Naive thymus-derived CD4-positive, alpha-beta T cell (primary cell): ENCODE measurements around the gene CYP2J2. TPM values are rescaled to one million over a fixed set of nuclear protein-coding genes. Genes with fewer than 3 reads are reported as not detected.

ENCODE experiments used
- ATAC-seq: fragments of 150-1000 bp; cut with Tn5 transposase; 2 replicates; pipeline ENCODE4 v1.10.0; 2021; ENCODE audit warnings: mild to moderate bottlenecking, moderate library complexity
- CTCF ChIA-PET: fragments of 350-600 bp; sonication (Branson Sonifier 250); formaldehyde crosslinking; loops from one replicate; lab custom pipeline; 2021; ENCODE audit warnings: antibody characterized with exemption; lab: Charles Lee
- POLR2A ChIA-PET: fragments of 350-600 bp; sonication (Branson Sonifier 250); formaldehyde crosslinking; loops from one replicate; lab custom pipeline; 2021; ENCODE audit warnings: antibody characterized with exemption, inconsistent platforms; lab: Charles Lee
- DNase-seq, 9 donors: peaks; one replicate each; pipeline versions ENCODE4 v3.0.0 to v3.0.0-alpha.2; 2020 to 2022; ENCODE audit warnings: mixed read lengths in 1 of 9
- H3K27ac ChIP-seq: one replicate; pipeline ENCODE4 v1.7.0; 2013; ENCODE audit warnings: mild to moderate bottlenecking, low read depth, low read length, moderate library complexity
- H3K27me3 ChIP-seq, 2 donors: one replicate each; pipeline ENCODE4 v1.7.0; 2013; ENCODE audit warnings: low read length in 2 of 2, mild to moderate bottlenecking in 2 of 2, moderate library complexity in 2 of 2; ENCODE audit not compliant: control insufficient read depth in 2 of 2, insufficient read depth in 2 of 2
- H3K36me3 ChIP-seq, 3 experiments: 1 replicate in 2 of 3; 2 replicates in 1 of 3; pipeline ENCODE4 v1.7.0; 2013; ENCODE audit warnings: low read length in 3 of 3, mild to moderate bottlenecking in 3 of 3, moderate library complexity in 1 of 3; ENCODE audit not compliant: insufficient read depth in 3 of 3, control insufficient read depth in 2 of 3
- H3K4me1 ChIP-seq, 2 donors: one replicate each; pipeline ENCODE4 v1.7.0; 2013; ENCODE audit warnings: low read length in 2 of 2, mild to moderate bottlenecking in 2 of 2, moderate library complexity in 1 of 2; ENCODE audit not compliant: control insufficient read depth in 2 of 2, insufficient read depth in 2 of 2
- H3K4me3 ChIP-seq: 2 replicates; pipeline ENCODE4 v1.7.0; 2013; ENCODE audit warnings: mild to moderate bottlenecking, low read length
- H3K9me3 ChIP-seq, 3 experiments: 1 replicate in 2 of 3; 2 replicates in 1 of 3; pipeline ENCODE4 v1.7.0; 2013; ENCODE audit warnings: low read length in 3 of 3; ENCODE audit not compliant: control insufficient read depth in 2 of 3
- H3K27ac Mint-ChIP-seq, 9 donors: one replicate each; pipeline ENCODE4 v1.8.0; 2020 to 2022; ENCODE audit warnings: mixed read lengths in 9 of 9, mild to moderate bottlenecking in 8 of 9, moderate library complexity in 5 of 9, inconsistent platforms in 2 of 9
- H3K27me3 Mint-ChIP-seq, 5 donors: one replicate each; pipeline ENCODE4 v1.8.0; 2021 to 2022; ENCODE audit warnings: mixed read lengths in 5 of 5, mild to moderate bottlenecking in 1 of 5
- H3K36me3 Mint-ChIP-seq, 5 donors: one replicate each; pipeline ENCODE4 v1.8.0; 2020 to 2022; ENCODE audit warnings: mixed read lengths in 5 of 5, mild to moderate bottlenecking in 3 of 5, inconsistent platforms in 1 of 5
- H3K4me1 Mint-ChIP-seq, 7 donors: one replicate each; pipeline ENCODE4 v1.8.0; 2020 to 2022; ENCODE audit warnings: mixed read lengths in 7 of 7, mild to moderate bottlenecking in 3 of 7, inconsistent platforms in 1 of 7
- H3K4me3 Mint-ChIP-seq, 10 donors: one replicate each; pipeline ENCODE4 v1.8.0; 2020 to 2022; ENCODE audit warnings: mild to moderate bottlenecking in 10 of 10, mixed read lengths in 10 of 10, moderate library complexity in 6 of 10, inconsistent platforms in 2 of 10
- H3K9me3 Mint-ChIP-seq, 11 donors: one replicate each; pipeline ENCODE4 v1.8.0; 2020 to 2022; ENCODE audit warnings: mixed read lengths in 11 of 11, mild to moderate bottlenecking in 4 of 11, inconsistent platforms in 1 of 11, moderate library complexity in 1 of 11
- intact Hi-C, 2 donors: fragments of 100-400 bp; cut with micrococcal nuclease; formaldehyde crosslinking; loops; one replicate each; pipeline ENCODE4 v1.15.1; 2023
- polyA plus RNA-seq, 2 donors: library from polyadenylated mRNA; unstranded; fragments of 300-500 nt; fragmentation: Illumina TruSeq; gene quantifications; one replicate each; pipeline ENCODE4 v1.2.3, GENCODE V29; 2021
- total RNA-seq, 6 experiments: library from RNA in 5 of 6; stranded (reverse) in 5 of 6; gene quantifications; 1 replicate in 5 of 6; 2 replicates in 1 of 6; pipeline ENCODE4 v1.2.3 and lab custom pipeline; 2021 to 2026

Gene CYP2J2
- total and polyA plus RNA-seq, 7 experiments from 2014 or later = 0.93 to 4.0 (median 1.1) TPM

- CTCF ChIA-PET = interaction anchor here (1.0 to 1.1 kb wide), 3 partner anchors 42 to 47 kb away, joined by 3 to 5 read pairs (median 3); no protein-coding TSS in a partner anchor
These were observed 24.7 kb downstream of the CYP2J2 start for GRCh38 chr1:59901770-59902388.

GRCh38 chr1:59900640-59901039 is 25.9 kb downstream of the CYP2J2 start:
- POLR2A ChIA-PET = no interaction called here
- Histone ChIP-seq H3K4me1 (no peaks in the 10 kb centered on the region), H3K27me3 (no peaks in the 10 kb centered on the region), H3K9me3 (no peaks in the 10 kb centered on the region), H3K27ac (no peak overlapping the region), H3K4me3 (no peak overlapping the region), H3K36me3 (no peaks in the 10 kb centered on the region)
- Mint-ChIP-seq H3K27ac (no peak overlapping the region), H3K36me3 (peaks cover 0 to 26% (median 9%) of the 10 kb centered on the region in 5 donors), H3K4me1 (peaks cover 0 to 5% (median 4%) of the 10 kb centered on the region in 7 donors), H3K4me3 (no peak overlapping the region), H3K27me3 (peaks cover 0 to 2% (median 0%) of the 10 kb centered on the region in 5 donors), H3K9me3 (no peaks in the 10 kb centered on the region)
- no peak for DNase-seq
- CTCF ChIA-PET = no interaction called here
- no peak for ATAC-seq
- intact Hi-C loops = no loop called here

More at GRCh38 chr1:59901770-59902388, 24.7 kb downstream of the CYP2J2 start:
- Mint-ChIP-seq H3K27me3 (peaks cover 0 to 2% (median 0%) of the 10 kb centered on the region in 5 donors), H3K4me3 (no peak overlapping the region), H3K36me3 (peaks cover 0 to 30% (median 10%) of the 10 kb centered on the region in 5 donors), H3K27ac (no peak overlapping the region), H3K4me1 (peaks cover 0 to 5% (median 4%) of the 10 kb centered on the region in 7 donors), H3K9me3 (no peaks in the 10 kb centered on the region)
- Histone ChIP-seq H3K36me3 (no peaks in the 10 kb centered on the region), H3K4me1 (no peaks in the 10 kb centered on the region), H3K9me3 (no peaks in the 10 kb centered on the region), H3K27ac (no peak overlapping the region), H3K4me3 (no peak overlapping the region), H3K27me3 (no peaks in the 10 kb centered on the region)
- ATAC-seq (no peak), DNase-seq (no peak)
- intact Hi-C loops = no loop called here
- POLR2A ChIA-PET = no interaction called here

DNA sequence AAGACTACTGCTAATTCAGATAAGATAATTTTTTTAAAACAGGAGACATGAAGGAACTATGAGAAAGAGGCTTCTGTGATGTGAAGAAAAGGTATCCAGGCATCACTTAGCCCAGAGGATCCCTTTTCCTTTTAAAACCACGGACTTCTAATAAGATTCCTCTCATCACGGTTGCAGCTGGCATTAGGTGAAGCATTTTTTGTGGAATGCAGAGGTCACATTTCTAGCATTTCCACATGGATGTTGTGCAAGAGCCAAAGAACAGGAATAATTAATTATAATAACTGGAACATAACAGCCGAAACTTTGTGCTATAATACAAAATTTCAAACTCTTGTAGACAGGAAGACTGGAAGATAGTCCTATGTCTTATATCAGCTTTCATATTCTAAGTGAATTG is 27.6 kb downstream of the CYP2J2 start:
- Mint-ChIP-seq H3K27me3 (peaks cover 0 to 2% (median 0%) of the 10 kb centered on the region in 5 donors), H3K4me3 (no peak overlapping the region), H3K9me3 (no peaks in the 10 kb centered on the region), H3K4me1 (peaks cover 4 to 14% (median 5%) of the 10 kb centered on the region in 7 donors), H3K36me3 (peaks cover 0 to 26% (median 9%) of the 10 kb centered on the region in 5 donors), H3K27ac (no peak overlapping the region)
- Histone ChIP-seq H3K9me3 (no peaks in the 10 kb centered on the region), H3K4me1 (peaks cover 0 to 1% of the 10 kb centered on the region in 2 donors), H3K4me3 (no peak overlapping the region), H3K36me3 (no peaks in the 10 kb centered on the region), H3K27ac (no peak overlapping the region), H3K27me3 (no peaks in the 10 kb centered on the region)
- intact Hi-C loops = no loop called here
- POLR2A ChIA-PET = no interaction called here
- DNase-seq = no peak
- no peak for ATAC-seq
- CTCF ChIA-PET = no interaction called here

- Mint-ChIP-seq H3K27me3 (no peaks in the 10 kb centered on the region), H3K9me3 (no peaks in the 10 kb centered on the region), H3K4me1 (peaks cover 9 to 26% (median 23%) of the 10 kb centered on the region in 7 donors), H3K36me3 (peaks cover 0 to 26% (median 9%) of the 10 kb centered on the region in 5 donors), H3K27ac (no peak overlapping the region), H3K4me3 (no peak overlapping the region)
- H3K4me1 ChIP-seq = peaks cover 0 to 14% of the 10 kb centered on the region in 2 donors
- CTCF ChIA-PET = no interaction called here
- ATAC-seq = no peak
- H3K36me3 ChIP-seq = no peaks in the 10 kb centered on the region
- H3K4me3 ChIP-seq = no peak overlapping the region
- DNase-seq = no peak
- no peaks in the 10 kb centered on the region for H3K9me3 ChIP-seq
- intact Hi-C loops = no loop called here
- H3K27ac ChIP-seq = no peak overlapping the region
- H3K27me3 ChIP-seq = no peaks in the 10 kb centered on the region
- POLR2A ChIA-PET = no interaction called here
These were observed 29.4 kb downstream of the CYP2J2 start for GRCh38 chr1:59897165-59897564.

DNA sequence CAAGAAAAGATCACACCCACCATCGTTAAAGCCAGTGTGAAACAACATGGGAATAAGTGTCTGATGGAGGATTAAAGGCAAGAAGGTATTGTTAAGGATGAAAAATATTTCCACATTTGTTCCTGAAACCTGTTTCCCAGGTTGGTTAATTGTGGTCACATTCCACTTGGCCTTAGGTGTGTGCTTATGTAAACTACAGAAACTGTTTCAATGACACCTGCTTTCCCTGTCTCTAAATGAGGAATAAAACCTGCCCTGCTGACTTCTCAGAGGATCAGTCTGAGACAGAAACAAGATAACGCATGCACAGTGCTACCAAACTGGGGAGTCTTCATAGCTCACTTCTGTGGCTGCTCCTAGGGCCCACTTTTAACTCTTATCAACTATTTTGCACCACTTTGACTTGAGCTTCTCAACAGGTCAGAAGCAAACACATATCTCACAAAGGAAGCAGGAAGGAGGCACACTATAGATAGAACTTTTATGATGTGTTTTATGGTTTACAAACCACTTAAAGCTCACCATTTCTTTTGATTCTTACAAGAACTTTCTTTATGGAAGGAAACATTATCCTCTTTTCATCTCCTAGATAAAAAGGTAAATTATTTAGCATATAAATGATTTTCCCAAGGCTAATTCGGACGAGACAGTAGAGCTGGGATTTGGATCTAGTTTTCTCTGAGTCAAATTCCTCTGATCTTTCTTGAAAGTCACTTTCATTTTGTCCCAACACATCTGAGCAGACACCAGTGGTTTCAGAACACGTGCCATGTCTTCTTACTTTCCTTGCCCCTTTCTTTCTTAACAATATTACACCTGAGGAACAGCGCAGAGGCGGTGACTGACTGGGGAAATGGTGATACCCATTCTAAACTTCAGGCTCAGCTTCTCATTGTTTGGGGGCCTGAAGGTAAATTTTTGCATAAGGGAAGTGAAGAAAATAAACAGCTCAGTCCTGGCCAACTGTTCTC is 33.4 kb downstream of the CYP2J2 start:
- peaks cover 9 to 30% (median 25%) of the 10 kb centered on the region in 7 donors for H3K4me1 Mint-ChIP-seq
- H3K4me3 Mint-ChIP-seq = peak overlapping the region; percentile 40 to 81 (median 68)
- H3K4me1 ChIP-seq = peaks cover 0 to 14% of the 10 kb centered on the region in 2 donors
- H3K4me3 ChIP-seq = no peak overlapping the region
- peak overlapping the region; percentile 59 for H3K27ac ChIP-seq
- ChIA-PET CTCF (interaction anchor here (0.7 kb wide), 1 partner anchor 15 kb away, joined by 3 read pairs; no protein-coding TSS in a partner anchor), POLR2A (no interaction called here)
- peak; percentile 66 for ATAC-seq
- DNase-seq = peak in 5 of 9 donors; percentile 10 to 38 (median 23)
- H3K9me3 ChIP-seq = no peaks in the 10 kb centered on the region
- H3K27me3 ChIP-seq = no peaks in the 10 kb centered on the region
- H3K27me3 Mint-ChIP-seq = peaks cover 0 to 5% (median 0%) of the 10 kb centered on the region in 5 donors
- H3K36me3 ChIP-seq = no peaks in the 10 kb centered on the region
- intact Hi-C loops = no loop called here
- H3K27ac Mint-ChIP-seq = peak overlapping the region; percentile 15 to 93 (median 86)
- H3K9me3 Mint-ChIP-seq = peaks cover 2 to 33% (median 11%) of the 10 kb centered on the region in 11 donors
- H3K36me3 Mint-ChIP-seq = peaks cover 0 to 17% (median 8%) of the 10 kb centered on the region in 5 donors

- no peaks in the 10 kb centered on the region for H3K9me3 ChIP-seq
- CTCF ChIA-PET = interaction anchor here (0.5 to 2.0 kb wide), 2 partner anchors 62 to 106 kb away, joined by 3 to 8 read pairs; no protein-coding TSS in a partner anchor
- no peak overlapping the region for H3K4me3 Mint-ChIP-seq
These were observed 41.3 kb downstream of the CYP2J2 start for GRCh38 chr1:59885160-59885832.

More at GRCh38 chr1:59885160-59885832, 41.3 kb downstream of the CYP2J2 start:
- no peak for ATAC-seq
- H3K27me3 ChIP-seq = no peaks in the 10 kb centered on the region
- DNase-seq = no peak
- peaks cover 4 to 25% (median 11%) of the 10 kb centered on the region in 11 donors for H3K9me3 Mint-ChIP-seq
- H3K36me3 ChIP-seq = no peaks in the 10 kb centered on the region
- peaks cover 0 to 1% (median 0%) of the 10 kb centered on the region in 7 donors for H3K4me1 Mint-ChIP-seq
- peaks cover 0 to 5% (median 3%) of the 10 kb centered on the region in 5 donors for H3K27me3 Mint-ChIP-seq
- H3K27ac Mint-ChIP-seq = no peak overlapping the region
- intact Hi-C loops = no loop called here
- peaks cover 0 to 20% (median 13%) of the 10 kb centered on the region in 5 donors for H3K36me3 Mint-ChIP-seq
- no peak overlapping the region for H3K4me3 ChIP-seq
- no peaks in the 10 kb centered on the region for H3K4me1 ChIP-seq
- H3K27ac ChIP-seq = no peak overlapping the region
- POLR2A ChIA-PET = no interaction called here
